Ovary (tissue), 3 donors: ENCODE data around the gene ZCWPW1.

ENCODE experiments used
- CTCF ChIP-seq, 3 donors: fragments of 450-650 bp in 2 of 3; fragments of 200-600 bp in 1 of 3; IDR thresholded peaks; one replicate each; pipeline versions ENCODE4 v1.5.1 to v1.8.0; 2016 to 2022; ENCODE audit warnings: antibody characterized with exemption in 3 of 3, mild to moderate bottlenecking in 1 of 3
- POLR2A ChIP-seq: fragments of 450-650 bp; IDR thresholded peaks from one replicate; pipeline ENCODE4 v1.6.1; 2017; ENCODE audit warnings: antibody characterized with exemption, mild to moderate bottlenecking, moderate library complexity
- donor health status: DM: no; HTN: no; CAD: no.

- TF ChIP-seq POLR2A (no peak), CTCF (IDR thresholded peaks at IDR 0.05) (no peak)
Measured at GRCh38 chr7:100433276-100433591, 4.7 kb upstream of the ZCWPW1 start.
